OCI-LY7 (cell line): ENCODE data around the gene DLGAP1. TPM values are rescaled to one million over a fixed set of nuclear protein-coding genes. Genes with fewer than 3 reads are reported as not detected.

Experiments
- BruUV-seq: library from RNA; stranded (reverse); fragments of 400-500 nt; replicated peaks from 2 replicates; lab custom pipeline; 2021; lab: Mats Ljungman, UMichigan
- CTCF ChIA-PET: fragments of 300-600 bp; sonication (Branson Sonifier 250); formaldehyde crosslinking; loops from one replicate; lab custom pipeline; 2022; ENCODE audit warnings: antibody characterized with exemption; ENCODE audit not compliant: unreplicated experiment; lab: Charles Lee
- POLR2A ChIA-PET: fragments of 300-600 bp; sonication (Branson Sonifier 250); formaldehyde crosslinking; loops from one replicate; lab custom pipeline; 2022; ENCODE audit warnings: antibody characterized with exemption; lab: Charles Lee
- DNase-seq: peaks from one replicate; pipeline ENCODE4 v3.0.0-alpha.2; 2015; ENCODE audit warnings: low spot score
- H2AFZ ChIP-seq: fragments of 200-600 bp; sonication (generic), shearing (Covaris generic); 2 replicates; pipeline ENCODE4 v1.6.1; 2014; ENCODE audit warnings: mild to moderate bottlenecking, antibody characterized with exemption, low read length, moderate library complexity
- H3K27ac ChIP-seq: fragments of 200-600 bp; sonication (generic); 2 replicates; pipeline ENCODE4 v1.5.1; 2014; ENCODE audit warnings: mixed run types, low read depth, mild to moderate bottlenecking, moderate library complexity, low read length, inconsistent platforms; ENCODE audit not compliant: poor library complexity, severe bottlenecking
- H3K36me3 ChIP-seq: fragments of 200-600 bp; sonication (generic); 2 replicates; pipeline ENCODE4 v1.6.1; 2014; ENCODE audit warnings: mild to moderate bottlenecking, antibody characterized with exemption, low read length, moderate library complexity, mixed read lengths; ENCODE audit not compliant: insufficient read depth
- H3K4me1 ChIP-seq: fragments of 200-600 bp; sonication (generic); 2 replicates; pipeline ENCODE4 v1.5.1; 2014; ENCODE audit warnings: mild to moderate bottlenecking, low read length; ENCODE audit not compliant: insufficient read depth, poor library complexity, severe bottlenecking
- H3K4me2 ChIP-seq: fragments of 200-600 bp; sonication (generic); 2 replicates; pipeline ENCODE4 v1.6.1; 2014; ENCODE audit warnings: mild to moderate bottlenecking, low read length
- H3K4me3 ChIP-seq: fragments of 200-600 bp; sonication (generic); 2 replicates; pipeline ENCODE4 v1.5.1; 2014; ENCODE audit warnings: mild to moderate bottlenecking, low read depth, low read length; ENCODE audit not compliant: poor library complexity, severe bottlenecking
- H3K79me2 ChIP-seq: fragments of 200-600 bp; sonication (generic); 2 replicates; pipeline ENCODE4 v1.6.1; 2016; ENCODE audit warnings: low read depth, mild to moderate bottlenecking, low read length, moderate library complexity, mixed read lengths; ENCODE audit not compliant: insufficient read depth
- H3K9me2 ChIP-seq: fragments of 200-600 bp; sonication (generic); 2 replicates; pipeline ENCODE4 v1.6.1; 2016; ENCODE audit warnings: mild to moderate bottlenecking, low read length, mixed read lengths; ENCODE audit not compliant: insufficient read depth
- H3K9me3 ChIP-seq: fragments of 200-600 bp; sonication (generic); 2 replicates; pipeline ENCODE4 v1.6.1; 2014; ENCODE audit warnings: mild to moderate bottlenecking, mixed run types, low read length, mixed read lengths
- H4K20me1 ChIP-seq: fragments of 200-600 bp; sonication (generic); 2 replicates; pipeline ENCODE4 v1.6.1; 2014; ENCODE audit warnings: mild to moderate bottlenecking, antibody characterized with exemption, low read length, moderate library complexity, mixed read lengths; ENCODE audit not compliant: insufficient read depth
- EZH2phosphoT487 ChIP-seq: fragments of 200-600 bp; sonication (generic); IDR thresholded peaks from 2 replicates; pipeline ENCODE4 v1.6.1; 2018; ENCODE audit warnings: low read depth, borderline replicate concordance, mild to moderate bottlenecking, mixed run types, antibody characterized with exemption, low read length, moderate library complexity, mixed read lengths
- intact Hi-C: fragments of 100-400 bp; cut with micrococcal nuclease; formaldehyde crosslinking; loops from one replicate; pipeline ENCODE4 v1.10.0; 2022; ENCODE audit not compliant: unreplicated experiment
- total RNA-seq, 2 experiments: library from RNA; depleted of rRNA in 1 of 2; stranded (reverse); fragments of >200 nt in 1 of 2; shearing (Covaris generic) in 1 of 2; gene quantifications; 2 replicates each; pipeline ENCODE4 v1.2.3, GENCODE V29; 2014 to 2022
- TF ChIP-seq, protein P1 (sequence below): fragments of 200-600 bp; sonication (generic); conservative IDR thresholded peaks from 2 replicates; pipeline ENCODE4 v1.5.1; 2014; ENCODE audit warnings: mild to moderate bottlenecking, antibody characterized with exemption, low read length, moderate library complexity, mixed read lengths

The DLGAP1 gene
- total RNA-seq, 2 experiments from 2014 or later: 0.22 TPM; not detected in 1

DNA sequence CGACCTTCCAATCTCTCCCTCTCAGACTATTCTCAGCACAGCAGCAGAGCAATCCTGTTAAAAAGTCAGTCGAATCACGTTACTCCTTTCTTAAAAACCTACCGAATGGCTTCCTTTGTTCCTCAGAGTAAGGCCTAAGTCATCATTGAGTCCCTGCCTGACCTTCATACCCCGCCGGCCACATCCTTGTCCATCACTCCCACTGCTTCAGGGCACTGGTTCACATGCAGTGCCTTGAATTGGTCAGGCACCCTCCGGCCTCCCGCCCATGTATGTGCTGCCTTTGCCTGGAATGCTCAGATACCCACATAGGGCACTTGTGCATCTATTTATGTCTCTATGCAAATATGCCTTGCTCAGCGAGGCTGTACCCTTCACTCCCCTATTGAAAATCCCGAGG, 206.4 kb downstream of the DLGAP1 start:
- POLR2A ChIA-PET: no interaction called here
- Histone ChIP-seq H3K36me3 (no peaks in the 10 kb centered on the region), H3K27ac (no peak overlapping the region), H3K9me3 (no peaks in the 10 kb centered on the region), H3K4me3 (no peak overlapping the region), H3K79me2 (no peaks in the 10 kb centered on the region), H2AFZ (no peak overlapping the region), H3K4me1 (no peaks in the 10 kb centered on the region), H4K20me1 (no peaks in the 10 kb centered on the region), H3K9me2 (no peaks in the 10 kb centered on the region), H3K4me2 (no peak overlapping the region)
- intact Hi-C loops: no loop called here
- DNase-seq: no peak
- CTCF ChIA-PET: no interaction called here
- no TSS peak for BruUV-seq
- TF ChIP-seq, protein P1, sequence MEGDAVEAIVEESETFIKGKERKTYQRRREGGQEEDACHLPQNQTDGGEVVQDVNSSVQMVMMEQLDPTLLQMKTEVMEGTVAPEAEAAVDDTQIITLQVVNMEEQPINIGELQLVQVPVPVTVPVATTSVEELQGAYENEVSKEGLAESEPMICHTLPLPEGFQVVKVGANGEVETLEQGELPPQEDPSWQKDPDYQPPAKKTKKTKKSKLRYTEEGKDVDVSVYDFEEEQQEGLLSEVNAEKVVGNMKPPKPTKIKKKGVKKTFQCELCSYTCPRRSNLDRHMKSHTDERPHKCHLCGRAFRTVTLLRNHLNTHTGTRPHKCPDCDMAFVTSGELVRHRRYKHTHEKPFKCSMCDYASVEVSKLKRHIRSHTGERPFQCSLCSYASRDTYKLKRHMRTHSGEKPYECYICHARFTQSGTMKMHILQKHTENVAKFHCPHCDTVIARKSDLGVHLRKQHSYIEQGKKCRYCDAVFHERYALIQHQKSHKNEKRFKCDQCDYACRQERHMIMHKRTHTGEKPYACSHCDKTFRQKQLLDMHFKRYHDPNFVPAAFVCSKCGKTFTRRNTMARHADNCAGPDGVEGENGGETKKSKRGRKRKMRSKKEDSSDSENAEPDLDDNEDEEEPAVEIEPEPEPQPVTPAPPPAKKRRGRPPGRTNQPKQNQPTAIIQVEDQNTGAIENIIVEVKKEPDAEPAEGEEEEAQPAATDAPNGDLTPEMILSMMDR: no peak
- TF ChIP-seq EZH2phosphoT487: no peak

DNA sequence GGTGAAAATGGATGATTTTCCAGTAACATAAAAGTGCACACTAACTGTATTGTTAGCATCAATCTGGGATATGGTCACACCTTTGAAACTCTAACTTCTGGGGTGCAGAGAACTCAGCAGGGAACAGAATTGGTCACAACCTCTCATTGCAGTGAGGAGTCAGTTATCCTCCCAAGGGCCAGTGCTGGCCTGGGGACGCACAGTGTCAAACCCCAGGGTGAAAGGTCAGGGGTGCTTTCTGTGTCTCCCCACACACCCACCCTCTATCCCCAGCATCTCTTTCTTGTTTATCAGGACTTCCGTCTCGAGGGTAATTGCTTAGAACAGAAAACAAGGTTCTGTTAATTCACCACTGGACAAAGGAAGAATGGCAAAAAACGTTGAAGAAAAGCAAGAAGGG, 208.7 kb downstream of the DLGAP1 start:
- no peaks in the 10 kb centered on the region for H4K20me1 ChIP-seq
- H3K4me2 ChIP-seq: no peak overlapping the region
- no peaks in the 10 kb centered on the region for H3K9me2 ChIP-seq
- no peaks in the 10 kb centered on the region for H3K4me1 ChIP-seq
- CTCF ChIA-PET: no interaction called here
- H3K27ac ChIP-seq: no peak overlapping the region
- H3K9me3 ChIP-seq: no peaks in the 10 kb centered on the region
- no peak overlapping the region for H2AFZ ChIP-seq
- H3K79me2 ChIP-seq: no peaks in the 10 kb centered on the region
- no peaks in the 10 kb centered on the region for H3K36me3 ChIP-seq
- no peak for DNase-seq
- POLR2A ChIA-PET: no interaction called here
- no peak for TF ChIP-seq EZH2phosphoT487
- TF ChIP-seq, protein P1: no peak
- H3K4me3 ChIP-seq: no peak overlapping the region
- no TSS peak for BruUV-seq
- intact Hi-C loops: no loop called here

DNA sequence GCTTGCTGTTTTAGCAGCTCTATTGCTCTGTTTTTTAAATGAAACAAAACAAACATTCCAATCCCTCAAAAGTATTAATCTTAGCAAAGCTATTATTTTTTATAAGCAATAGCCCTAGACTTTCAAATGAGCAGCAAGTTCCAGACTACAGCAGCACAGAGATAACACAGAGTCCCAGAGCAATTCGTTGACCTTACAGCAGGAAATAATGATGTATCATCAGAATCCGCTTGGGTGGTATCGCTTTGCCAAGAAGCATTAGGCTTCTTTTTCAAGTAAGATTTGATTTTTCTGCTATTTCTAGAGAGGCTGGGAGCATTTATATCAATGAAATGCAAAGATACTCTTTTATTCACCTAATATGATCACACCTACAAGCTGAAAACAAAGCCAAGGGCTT, 209.7 kb downstream of the DLGAP1 start:
- POLR2A ChIA-PET: interaction anchor here (1.0 kb wide), 1 partner anchor 25 kb away, joined by 3 read pairs; no protein-coding TSS in a partner anchor
- Histone ChIP-seq H3K36me3 (no peaks in the 10 kb centered on the region), H2AFZ (no peak overlapping the region), H3K4me2 (no peak overlapping the region), H3K27ac (no peak overlapping the region), H3K4me1 (no peaks in the 10 kb centered on the region), H3K4me3 (no peak overlapping the region), H4K20me1 (no peaks in the 10 kb centered on the region), H3K9me2 (no peaks in the 10 kb centered on the region), H3K79me2 (no peaks in the 10 kb centered on the region), H3K9me3 (no peaks in the 10 kb centered on the region)
- intact Hi-C loops: no loop called here
- BruUV-seq: no TSS peak
- CTCF ChIA-PET: no interaction called here
- no peak for TF ChIP-seq EZH2phosphoT487
- TF ChIP-seq, protein P1: no peak
- DNase-seq: no peak
